UCSD-AML1 (cell line): ENCODE results near the gene PRUNE2.

Experiments used
- DNase-seq: peaks from one replicate; lab custom pipeline; 2025; ENCODE audit not compliant: unreplicated experiment; lab: John Stamatoyannopoulos, UW

Gene PRUNE2

DNA sequence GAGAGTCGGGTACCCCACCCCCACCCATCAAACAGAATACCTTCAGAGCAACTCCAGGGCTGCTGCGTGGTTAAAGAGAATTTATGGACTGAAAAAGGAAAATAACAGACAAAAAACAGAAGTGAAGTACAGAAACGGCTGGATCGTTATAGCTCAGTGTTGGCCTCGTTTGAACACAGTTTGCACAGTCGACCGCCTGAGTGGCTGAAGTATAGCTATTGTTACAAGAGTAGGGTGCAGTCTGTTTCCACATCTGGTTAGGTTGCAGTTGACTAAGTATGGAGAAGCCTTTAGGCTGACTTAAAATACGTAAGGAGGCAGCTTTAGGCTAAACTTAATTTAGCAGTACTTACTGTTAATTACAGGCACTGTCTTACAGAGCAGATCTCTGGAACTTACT is 325.7 kb downstream of the PRUNE2 start:
- no peak for DNase-seq

DNA sequence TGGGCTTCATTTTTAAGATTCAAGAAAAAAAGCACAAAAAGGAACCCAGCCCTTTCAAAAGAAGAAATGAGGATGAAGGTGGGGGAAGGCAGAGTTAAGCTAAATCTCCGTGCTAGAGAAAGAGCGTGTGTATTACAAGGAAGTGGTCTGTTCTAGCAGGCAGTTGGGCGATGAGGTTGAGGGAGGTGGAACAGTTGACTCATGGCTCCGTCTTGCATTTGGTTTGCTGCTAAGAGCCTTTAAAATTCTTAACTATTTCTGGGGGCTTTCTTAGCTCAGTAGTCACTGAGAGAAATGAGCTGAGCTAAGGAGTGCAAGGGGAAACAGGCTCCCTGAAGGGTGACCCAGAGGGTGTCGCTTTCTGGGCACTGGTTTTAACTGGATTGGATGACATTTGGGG is 329.6 kb downstream of the PRUNE2 start:
- DNase-seq: peak; percentile 57

DNA sequence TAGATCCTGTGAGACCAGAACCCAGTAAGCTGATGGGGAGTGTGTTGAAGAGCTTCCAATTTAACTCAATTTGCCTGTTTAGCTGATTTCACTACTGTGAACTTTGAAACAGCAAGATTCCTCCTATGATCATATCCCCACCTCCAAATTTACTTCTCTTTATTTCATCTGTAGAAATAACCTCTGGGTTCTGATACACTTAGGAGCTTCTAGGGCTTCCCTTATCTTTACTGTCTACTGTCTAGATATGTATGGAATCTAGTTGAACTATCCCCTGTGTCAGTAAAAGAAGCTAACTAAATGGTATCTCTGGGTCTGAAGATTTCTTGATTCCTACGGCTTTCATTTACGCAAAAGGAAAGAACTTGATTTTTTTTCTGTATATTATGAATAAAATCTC is 330.2 kb downstream of the PRUNE2 start:
- DNase-seq: no peak

DNA sequence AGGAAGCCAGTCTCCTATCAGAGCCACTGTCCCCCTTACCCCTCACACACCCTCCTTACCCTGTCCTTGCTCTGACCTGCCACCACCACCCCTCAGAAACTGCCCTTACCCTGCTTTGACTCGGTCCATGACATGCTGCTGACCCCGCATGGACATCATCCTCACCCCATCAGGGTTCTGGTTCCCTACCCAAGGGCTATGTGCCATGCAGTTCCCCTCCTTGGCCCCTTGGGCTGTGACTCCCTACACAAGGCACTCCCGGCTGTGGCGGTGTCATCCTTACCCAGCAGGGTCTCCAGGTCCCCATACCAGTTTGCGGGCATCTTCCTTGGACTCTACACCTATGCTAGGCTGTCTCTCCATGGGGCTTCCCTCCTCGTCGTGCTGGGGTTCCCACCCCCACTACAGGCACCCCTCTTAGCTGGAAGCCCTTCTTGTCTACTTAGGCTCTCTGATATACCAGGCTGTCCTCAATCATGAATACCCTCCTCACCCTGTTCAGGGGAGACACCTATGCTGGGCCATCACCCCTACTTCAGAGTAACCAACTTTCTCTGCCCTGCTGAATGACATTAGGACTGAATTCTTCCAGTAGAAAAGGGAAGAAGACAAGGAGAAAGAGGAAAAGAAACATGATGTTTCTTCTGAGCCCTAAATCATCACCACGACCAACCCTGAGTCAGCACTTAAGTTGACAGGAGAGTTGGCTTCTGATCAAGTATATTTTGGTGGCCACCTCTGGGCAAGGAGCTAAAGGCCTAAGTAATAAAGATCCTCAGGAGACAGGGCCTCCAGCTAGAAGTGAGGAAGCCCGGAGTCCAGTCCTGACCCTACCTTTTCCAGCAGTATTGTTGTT is 331.8 kb downstream of the PRUNE2 start:
- no peak for DNase-seq

DNA sequence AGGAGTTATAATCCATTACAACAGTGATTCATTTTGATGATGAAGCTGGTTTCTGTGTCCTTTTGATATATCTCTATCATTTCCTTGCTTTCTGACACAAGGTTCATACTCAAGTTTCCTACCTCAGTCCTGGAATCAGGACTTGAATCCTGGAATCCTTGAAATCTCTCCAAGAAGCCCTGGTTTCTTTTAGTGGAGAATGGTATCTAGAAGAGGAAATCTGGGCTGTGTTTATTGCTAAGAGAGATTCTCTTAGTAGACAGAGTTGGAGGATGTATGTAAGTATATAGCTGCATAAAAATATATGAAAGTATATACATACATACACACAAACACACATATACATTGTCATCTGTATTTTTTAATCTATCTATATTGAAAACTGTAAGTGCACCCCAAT is 332.5 kb downstream of the PRUNE2 start:
- no peak for DNase-seq

DNA sequence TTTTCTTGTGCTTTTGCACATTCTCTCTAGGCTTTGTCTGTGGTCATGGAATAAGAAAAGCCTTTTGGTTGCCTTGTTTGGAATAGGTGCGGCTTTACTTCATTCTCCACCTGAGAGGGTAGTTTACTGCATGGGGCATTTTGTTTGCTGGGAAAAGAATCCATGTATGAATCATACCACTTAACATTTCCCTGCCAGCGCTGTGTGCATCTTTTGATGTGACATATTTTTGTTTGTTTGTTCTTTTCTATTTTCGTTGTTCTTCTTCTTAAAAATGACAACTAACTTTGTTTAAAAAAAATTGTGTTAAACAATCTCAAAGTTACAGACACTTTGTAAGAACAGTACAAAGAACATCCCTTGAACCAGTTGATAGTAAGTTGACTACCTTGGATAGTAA is 333.8 kb downstream of the PRUNE2 start:
- DNase-seq: no peak

DNA sequence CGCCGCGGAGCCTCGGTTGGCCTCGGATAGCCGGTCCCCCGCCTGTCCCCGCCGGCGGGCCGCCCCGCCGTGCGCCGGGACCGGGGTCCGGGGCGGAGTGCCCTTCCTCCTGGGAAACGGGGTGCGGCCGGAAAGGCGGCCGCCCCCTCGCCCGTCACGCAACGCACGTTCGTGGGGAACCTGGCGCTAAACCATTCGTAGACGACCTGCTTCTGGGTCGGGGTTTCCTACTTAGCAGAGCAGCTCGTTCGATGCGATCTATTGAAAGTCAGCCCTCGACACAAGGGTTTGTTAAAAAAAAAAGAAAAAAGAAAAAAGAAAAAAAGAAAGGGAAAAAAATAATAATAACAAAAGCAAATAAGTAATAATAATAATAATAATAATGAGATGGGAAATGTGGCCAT is 334.2 kb downstream of the PRUNE2 start:
- DNase-seq: no peak

DNA sequence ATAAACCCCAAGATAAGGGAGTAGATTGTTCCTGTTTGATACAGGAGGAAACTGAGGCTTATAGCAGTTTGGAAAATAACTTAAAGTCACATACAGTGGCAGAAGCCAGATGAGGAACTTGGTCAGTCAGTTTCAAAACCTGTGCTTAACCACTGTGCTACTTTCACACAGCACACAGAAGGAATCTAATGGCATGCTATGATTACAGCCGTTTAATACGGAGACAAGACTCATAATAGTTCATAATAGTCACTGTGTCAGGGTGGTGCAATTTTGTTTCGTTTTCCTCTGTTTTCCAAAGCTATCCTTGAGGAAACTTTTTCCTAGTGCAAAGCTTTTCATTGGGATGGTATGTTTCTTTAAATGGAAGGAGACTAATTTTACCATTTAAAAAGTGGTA is 334.6 kb downstream of the PRUNE2 start:
- no peak for DNase-seq

DNA sequence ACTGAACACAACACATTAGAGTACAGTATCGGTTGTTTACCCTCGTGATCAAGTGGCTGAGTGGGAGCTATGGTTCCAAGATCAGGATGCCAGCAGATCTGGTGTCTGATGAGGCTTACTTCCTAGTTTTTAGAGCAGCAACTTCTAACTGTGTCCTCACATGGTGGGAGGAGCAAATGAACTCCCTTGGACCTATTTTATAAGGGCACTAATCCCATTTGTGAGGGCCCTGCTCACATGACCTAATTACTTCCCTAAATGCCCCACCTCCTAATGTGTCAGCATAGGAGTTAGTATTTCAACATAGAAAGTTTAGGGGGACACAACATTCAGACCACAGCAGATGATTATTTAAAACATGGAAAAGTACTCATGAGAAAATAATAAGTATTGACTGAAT is 335.1 kb downstream of the PRUNE2 start:
- no peak for DNase-seq

DNA sequence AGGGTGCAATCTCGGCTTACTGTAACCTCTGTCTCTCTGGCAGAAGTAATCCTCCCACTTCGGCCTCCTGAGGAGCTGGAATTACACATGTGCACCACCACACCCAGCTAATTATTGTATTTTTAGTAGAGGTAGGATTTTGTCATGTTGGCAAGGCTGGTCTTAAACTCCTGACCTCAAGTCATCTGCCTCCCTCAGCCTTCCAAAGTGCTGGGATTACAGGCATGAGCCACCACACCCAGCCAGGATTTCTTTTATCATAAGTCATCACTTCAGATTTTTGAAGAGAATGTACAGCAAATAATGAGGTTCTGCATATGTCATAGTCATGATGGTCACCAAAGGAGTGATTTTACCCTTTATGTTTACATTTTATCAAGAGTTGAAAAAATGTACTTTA is 338.8 kb downstream of the PRUNE2 start:
- no peak for DNase-seq

DNA sequence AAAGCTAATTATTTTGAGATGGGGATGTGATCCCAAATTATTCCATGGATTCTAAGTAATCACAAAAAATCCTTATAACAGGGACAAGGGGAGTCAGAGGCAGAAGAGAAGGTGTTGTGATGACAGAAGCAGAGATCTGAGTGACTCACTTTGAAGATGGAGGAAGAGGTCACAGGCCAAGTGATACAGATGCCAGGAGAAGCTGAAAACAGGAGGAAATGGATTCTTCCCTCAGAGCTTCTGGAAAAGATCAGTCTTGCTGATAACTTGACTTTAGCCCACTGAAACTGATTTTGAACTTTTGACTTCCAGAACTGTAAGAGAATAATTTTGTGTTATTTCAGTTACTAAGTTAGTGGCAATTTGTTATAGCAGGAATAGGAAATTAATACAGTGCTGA is 341.6 kb downstream of the PRUNE2 start:
- DNase-seq: no peak

DNA sequence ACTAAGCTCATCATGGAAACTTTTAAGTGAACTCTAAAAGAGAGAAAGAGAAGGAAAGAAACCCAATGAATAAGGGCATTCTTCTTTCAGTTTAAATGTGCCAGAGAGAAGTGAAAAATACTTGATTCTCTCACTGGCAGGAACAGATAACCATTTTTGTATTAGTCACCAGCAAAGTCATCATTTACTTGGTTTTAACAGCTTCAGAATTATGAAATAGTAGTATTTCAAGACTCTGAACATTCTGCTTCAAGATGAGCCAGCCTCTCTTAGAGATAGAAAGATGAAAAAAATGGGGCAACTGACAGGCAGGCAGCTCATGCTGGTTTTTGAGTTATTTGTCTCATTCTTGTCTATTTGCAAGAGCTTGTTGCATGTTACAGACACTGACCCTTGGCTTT is 343.4 kb downstream of the PRUNE2 start:
- no peak for DNase-seq

DNA sequence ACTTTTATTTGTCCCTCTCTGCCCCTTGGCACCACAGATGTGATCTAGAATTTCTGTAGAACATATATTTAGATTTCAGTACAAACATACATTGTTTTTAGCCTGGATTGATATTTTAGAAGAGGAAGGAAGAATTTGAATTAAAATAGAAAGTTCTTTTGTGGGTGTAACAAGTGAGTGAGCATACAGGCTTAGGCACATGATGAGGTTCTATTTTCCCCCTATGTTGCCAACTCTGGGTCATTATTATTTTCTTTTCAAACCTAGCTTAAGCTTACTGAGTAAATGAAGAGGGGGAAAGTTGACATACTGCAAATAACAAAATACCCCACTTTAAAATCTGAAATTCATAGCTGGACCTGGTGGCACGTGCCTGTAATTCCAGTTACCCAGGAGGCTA is 344.0 kb downstream of the PRUNE2 start:
- DNase-seq: no peak
